Measurements from ENCODE around the gene KCNK10.

KCNK10 gene

GRCh38 chr14:88210426-88210825, 112.6 kb downstream of the KCNK10 start:
- Histone ChIP-seq H3K27ac (ENCODE audit: low read length) (no peak overlapping the region), H3K27me3 (ENCODE audit: control insufficient read depth, insufficient read depth, low read length) (no peaks in the 10 kb centered on the region), H3K9me3 (ENCODE audit: control insufficient read depth, low read depth, low read length) (no peaks in the 10 kb centered on the region), H3K9ac (ENCODE audit: low read length) (no peak overlapping the region), H3K4me3 (ENCODE audit: low read length) (no peak overlapping the region), H3K36me3 (ENCODE audit: control insufficient read depth, low read depth, low read length) (no peaks in the 10 kb centered on the region), H3K4me1 (ENCODE audit: control insufficient read depth, low read depth, low read length) (no peaks in the 10 kb centered on the region)

GRCh38 chr14:88209273-88209672, 113.8 kb downstream of the KCNK10 start:
- H3K27ac ChIP-seq (ENCODE audit: low read length): no peak overlapping the region
- no peaks in the 10 kb centered on the region for H3K27me3 ChIP-seq (ENCODE audit: control insufficient read depth, insufficient read depth, low read length)
- no peak overlapping the region for H3K9ac ChIP-seq (ENCODE audit: low read length)
- no peak overlapping the region for H3K4me3 ChIP-seq (ENCODE audit: low read length)
- H3K9me3 ChIP-seq (ENCODE audit: control insufficient read depth, low read depth, low read length): no peaks in the 10 kb centered on the region
- no peaks in the 10 kb centered on the region for H3K4me1 ChIP-seq (ENCODE audit: control insufficient read depth, low read depth, low read length)
- H3K36me3 ChIP-seq (ENCODE audit: control insufficient read depth, low read depth, low read length): no peaks in the 10 kb centered on the region

GRCh38 chr14:88208858-88209257, 114.2 kb downstream of the KCNK10 start:
- Histone ChIP-seq H3K9ac (ENCODE audit: low read length) (no peak overlapping the region), H3K4me3 (ENCODE audit: low read length) (no peak overlapping the region), H3K36me3 (ENCODE audit: control insufficient read depth, low read depth, low read length) (no peaks in the 10 kb centered on the region), H3K4me1 (ENCODE audit: control insufficient read depth, low read depth, low read length) (no peaks in the 10 kb centered on the region), H3K27ac (ENCODE audit: low read length) (no peak overlapping the region), H3K27me3 (ENCODE audit: control insufficient read depth, insufficient read depth, low read length) (no peaks in the 10 kb centered on the region), H3K9me3 (ENCODE audit: control insufficient read depth, low read depth, low read length) (no peaks in the 10 kb centered on the region)

GRCh38 chr14:88204221-88204620, 118.8 kb downstream of the KCNK10 start:
- Histone ChIP-seq H3K27ac (ENCODE audit: low read length) (no peak overlapping the region), H3K9me3 (ENCODE audit: control insufficient read depth, low read depth, low read length) (no peaks in the 10 kb centered on the region), H3K4me3 (ENCODE audit: low read length) (no peak overlapping the region), H3K9ac (ENCODE audit: low read length) (no peak overlapping the region), H3K4me1 (ENCODE audit: control insufficient read depth, low read depth, low read length) (no peaks in the 10 kb centered on the region), H3K36me3 (ENCODE audit: control insufficient read depth, low read depth, low read length) (no peaks in the 10 kb centered on the region), H3K27me3 (ENCODE audit: control insufficient read depth, insufficient read depth, low read length) (no peaks in the 10 kb centered on the region)

- Histone ChIP-seq H3K9ac (ENCODE audit: low read length) (no peak overlapping the region), H3K27me3 (ENCODE audit: control insufficient read depth, insufficient read depth, low read length) (no peaks in the 10 kb centered on the region), H3K36me3 (ENCODE audit: control insufficient read depth, low read depth, low read length) (no peaks in the 10 kb centered on the region), H3K27ac (ENCODE audit: low read length) (no peak overlapping the region), H3K9me3 (ENCODE audit: control insufficient read depth, low read depth, low read length) (no peaks in the 10 kb centered on the region), H3K4me1 (ENCODE audit: control insufficient read depth, low read depth, low read length) (no peaks in the 10 kb centered on the region), H3K4me3 (ENCODE audit: low read length) (no peak overlapping the region)
These were observed 119.8 kb downstream of the KCNK10 start for GRCh38 chr14:88203291-88203690.

- H3K27me3 ChIP-seq (ENCODE audit: control insufficient read depth, insufficient read depth, low read length): no peaks in the 10 kb centered on the region
- no peak overlapping the region for H3K27ac ChIP-seq (ENCODE audit: low read length)
- no peaks in the 10 kb centered on the region for H3K9me3 ChIP-seq (ENCODE audit: control insufficient read depth, low read depth, low read length)
- no peaks in the 10 kb centered on the region for H3K4me1 ChIP-seq (ENCODE audit: control insufficient read depth, low read depth, low read length)
- no peak overlapping the region for H3K4me3 ChIP-seq (ENCODE audit: low read length)
- no peak overlapping the region for H3K9ac ChIP-seq (ENCODE audit: low read length)
- H3K36me3 ChIP-seq (ENCODE audit: control insufficient read depth, low read depth, low read length): no peaks in the 10 kb centered on the region
These were observed 120.8 kb downstream of the KCNK10 start for GRCh38 chr14:88202286-88202685.

- Histone ChIP-seq H3K27me3 (ENCODE audit: control insufficient read depth, insufficient read depth, low read length) (no peaks in the 10 kb centered on the region), H3K4me1 (ENCODE audit: control insufficient read depth, low read depth, low read length) (no peaks in the 10 kb centered on the region), H3K9ac (ENCODE audit: low read length) (no peak overlapping the region), H3K9me3 (ENCODE audit: control insufficient read depth, low read depth, low read length) (no peaks in the 10 kb centered on the region), H3K36me3 (ENCODE audit: control insufficient read depth, low read depth, low read length) (no peaks in the 10 kb centered on the region), H3K4me3 (ENCODE audit: low read length) (no peak overlapping the region), H3K27ac (ENCODE audit: low read length) (no peak overlapping the region)
These were observed 121.2 kb downstream of the KCNK10 start for GRCh38 chr14:88201851-88202250.

- Histone ChIP-seq H3K36me3 (ENCODE audit: control insufficient read depth, low read depth, low read length) (no peaks in the 10 kb centered on the region), H3K27ac (ENCODE audit: low read length) (no peak overlapping the region), H3K27me3 (ENCODE audit: control insufficient read depth, insufficient read depth, low read length) (no peaks in the 10 kb centered on the region), H3K9me3 (ENCODE audit: control insufficient read depth, low read depth, low read length) (no peaks in the 10 kb centered on the region), H3K4me3 (ENCODE audit: low read length) (no peak overlapping the region), H3K4me1 (ENCODE audit: control insufficient read depth, low read depth, low read length) (peaks cover 4% of the 10 kb centered on the region), H3K9ac (ENCODE audit: low read length) (no peak overlapping the region)
These were observed 123.2 kb downstream of the KCNK10 start for GRCh38 chr14:88199882-88200281.

GRCh38 chr14:88198446-88198845, 124.6 kb downstream of the KCNK10 start:
- H3K9ac ChIP-seq (ENCODE audit: low read length): no peak overlapping the region
- no peaks in the 10 kb centered on the region for H3K9me3 ChIP-seq (ENCODE audit: control insufficient read depth, low read depth, low read length)
- H3K4me3 ChIP-seq (ENCODE audit: low read length): no peak overlapping the region
- no peaks in the 10 kb centered on the region for H3K27me3 ChIP-seq (ENCODE audit: control insufficient read depth, insufficient read depth, low read length)
- H3K4me1 ChIP-seq (ENCODE audit: control insufficient read depth, low read depth, low read length): peaks cover 4% of the 10 kb centered on the region
- no peak overlapping the region for H3K27ac ChIP-seq (ENCODE audit: low read length)
- no peaks in the 10 kb centered on the region for H3K36me3 ChIP-seq (ENCODE audit: control insufficient read depth, low read depth, low read length)

- Histone ChIP-seq H3K9me3 (ENCODE audit: control insufficient read depth, low read depth, low read length) (no peaks in the 10 kb centered on the region), H3K27me3 (ENCODE audit: control insufficient read depth, insufficient read depth, low read length) (no peaks in the 10 kb centered on the region), H3K4me3 (ENCODE audit: low read length) (no peak overlapping the region), H3K36me3 (ENCODE audit: control insufficient read depth, low read depth, low read length) (no peaks in the 10 kb centered on the region), H3K9ac (ENCODE audit: low read length) (no peak overlapping the region), H3K27ac (ENCODE audit: low read length) (no peak overlapping the region), H3K4me1 (ENCODE audit: control insufficient read depth, low read depth, low read length) (peaks cover 11% of the 10 kb centered on the region)
These were observed 126.1 kb downstream of the KCNK10 start for GRCh38 chr14:88196925-88197324.

GRCh38 chr14:88196116-88196890, 126.8 kb downstream of the KCNK10 start:
- no peak overlapping the region for H3K4me3 ChIP-seq (ENCODE audit: low read length)
- no peaks in the 10 kb centered on the region for H3K27me3 ChIP-seq (ENCODE audit: control insufficient read depth, insufficient read depth, low read length)
- no peaks in the 10 kb centered on the region for H3K36me3 ChIP-seq (ENCODE audit: control insufficient read depth, low read depth, low read length)
- H3K27ac ChIP-seq (ENCODE audit: low read length): no peak overlapping the region
- H3K9ac ChIP-seq (ENCODE audit: low read length): no peak overlapping the region
- no peaks in the 10 kb centered on the region for H3K9me3 ChIP-seq (ENCODE audit: control insufficient read depth, low read depth, low read length)
- peaks cover 17% of the 10 kb centered on the region for H3K4me1 ChIP-seq (ENCODE audit: control insufficient read depth, low read depth, low read length)

- Histone ChIP-seq H3K9ac (ENCODE audit: low read length) (no peak overlapping the region), H3K4me3 (ENCODE audit: low read length) (no peak overlapping the region), H3K27ac (ENCODE audit: low read length) (no peak overlapping the region), H3K27me3 (ENCODE audit: control insufficient read depth, insufficient read depth, low read length) (no peaks in the 10 kb centered on the region), H3K4me1 (ENCODE audit: control insufficient read depth, low read depth, low read length) (peaks cover 19% of the 10 kb centered on the region), H3K9me3 (ENCODE audit: control insufficient read depth, low read depth, low read length) (no peaks in the 10 kb centered on the region), H3K36me3 (ENCODE audit: control insufficient read depth, low read depth, low read length) (no peaks in the 10 kb centered on the region)
These were observed 127.4 kb downstream of the KCNK10 start for GRCh38 chr14:88195676-88196075.
